Epithelial cell of alveolus of lung (primary cell): ENCODE results near the gene MRPS26. TPM values are rescaled to one million over a fixed set of nuclear protein-coding genes. Genes with fewer than 3 reads are reported as not detected.

Experiments
- total RNA-seq: library from RNA; depleted of rRNA; stranded (reverse); fragments of >200 nt; gene quantifications from 2 replicates; pipeline ENCODE4 v1.2.1, GENCODE V29; 2015

MRPS26 gene
- 57.5 and 59.6 TPM in 2 replicates for total RNA-seq

GRCh38 chr20:3045816-3046676 lies at the start of gene MRPS26:
MRPS26 (plus strand) TSS chr20:3046052; CDS start chr20:3046069, 17 bp downstream.

DNA sequence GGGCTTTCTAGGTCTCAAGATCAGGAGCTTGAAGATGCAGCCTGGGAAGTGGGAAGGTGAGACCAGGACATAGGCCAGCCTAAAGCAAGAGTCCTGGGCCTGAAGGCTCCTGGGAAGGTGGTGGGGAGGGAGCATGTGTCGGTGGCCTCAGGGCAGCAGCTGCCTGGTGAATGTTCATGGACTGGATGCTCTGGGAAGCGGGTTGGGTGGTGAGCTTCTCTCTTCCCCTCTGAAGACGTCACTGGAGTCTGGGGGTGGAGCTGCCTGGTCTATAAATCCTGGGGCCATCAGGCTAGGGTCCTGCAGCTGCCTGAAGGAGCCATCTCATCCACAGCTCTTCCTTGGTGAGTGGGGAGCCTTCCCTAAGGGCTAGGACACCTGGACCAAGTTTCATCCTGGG lies 2.5 kb upstream of the MRPS26 start, which contains the start of gene GNRH2:
GNRH2 (plus strand) TSS at position 301 of the 400 bp plus-strand sequence. CDS start 793 bp downstream, outside the sequence.

GRCh38 chr20:3071610-3072529 lies 26.0 kb downstream of the MRPS26 start, which contains the start of gene OXT:
OXT (plus strand) TSS chr20:3071620; CDS start chr20:3071656, 36 bp downstream.

GRCh38 chr20:3084283-3084985 lies 38.6 kb downstream of the MRPS26 start, which contains the start of gene AVP:
AVP (minus strand) TSS chr20:3084724; CDS start chr20:3084674, 50 bp downstream.

Other genes with a start within 250 kb of the MRPS26 start
- gene CPXM1, start 245.4 kb upstream of the MRPS26 start, total RNA-seq, result 3.0 and 11.1 TPM in 2 replicates
- gene C20orf141, start 231.1 kb upstream of the MRPS26 start, total RNA-seq, result not detected in 2 replicates
- gene TMEM239, start 229.7 kb upstream of the MRPS26 start, total RNA-seq, result not detected in 2 replicates
- 15.9 and 61.2 TPM in 2 replicates for gene PCED1A, start 205.4 kb upstream of the MRPS26 start, total RNA-seq
- gene VPS16, start 205.3 kb upstream of the MRPS26 start, total RNA-seq, result 33.1 and 35.2 TPM in 2 replicates
- 32.7 and 36.3 TPM in 2 replicates for gene PTPRA, start 172.6 kb upstream of the MRPS26 start, total RNA-seq
- not detected in 2 replicates for gene GNRH2, start 2.4 kb upstream of the MRPS26 start, total RNA-seq
- not detected in 2 replicates for gene OXT, start 25.6 kb downstream of the MRPS26 start, total RNA-seq
- gene AVP, start 38.7 kb downstream of the MRPS26 start, total RNA-seq, result not detected in 2 replicates
- gene FASTKD5, start 113.8 kb downstream of the MRPS26 start, total RNA-seq, result 12.3 and 17.0 TPM in 2 replicates
- 3.8 and 4.3 TPM in 2 replicates for gene UBOX5, start 113.8 kb downstream of the MRPS26 start, total RNA-seq
- gene LZTS3, start 127.5 kb downstream of the MRPS26 start, total RNA-seq, result 1.8 and 4.0 TPM in 2 replicates
- 34.6 and 73.9 TPM in 2 replicates for gene DDRGK1, start 158.6 kb downstream of the MRPS26 start, total RNA-seq
- gene ITPA, start 163.4 kb downstream of the MRPS26 start, total RNA-seq, result 43.6 and 75.8 TPM in 2 replicates
- 0.72 and 0.78 TPM in 2 replicates for gene SLC4A11, start 193.1 kb downstream of the MRPS26 start, total RNA-seq